Stomach (tissue), 9 donors: ENCODE results near the gene APOH. TPM values are rescaled to one million over a fixed set of nuclear protein-coding genes. Genes with fewer than 3 reads are reported as not detected.

Experiments
- DNase-seq, 2 donors: peaks; one replicate each; pipeline versions ENCODE4 v3.0.0 to v3.0.0-alpha.2; 2013 to 2019
- H3K27ac ChIP-seq, 5 donors: fragments of 200-600 bp in 4 of 5; sonication (generic) in 4 of 5; one replicate each; pipeline ENCODE4 v1.5.1; 2013 to 2019; ENCODE audit warnings: mild to moderate bottlenecking in 1 of 5, moderate library complexity in 1 of 5
- H3K27me3 ChIP-seq, 3 donors: fragments of 200-600 bp; sonication (generic); one replicate each; pipeline ENCODE4 v1.5.1; 2017 to 2019; ENCODE audit warnings: mixed run types in 1 of 3
- H3K36me3 ChIP-seq, 4 donors: fragments of 200-600 bp; sonication (generic); 1 replicate in 3 of 4; 2 replicates in 1 of 4; pipeline ENCODE4 v1.5.1; 2016 to 2019
- H3K4me1 ChIP-seq, 4 donors: fragments of 200-600 bp; sonication (generic); one replicate each; pipeline ENCODE4 v1.5.1; 2016 to 2019
- H3K4me3 ChIP-seq, 4 donors: fragments of 200-600 bp; sonication (generic) in 3 of 4; one replicate each; pipeline ENCODE4 v1.5.1; 2016 to 2019; ENCODE audit warnings: mild to moderate bottlenecking in 1 of 4
- H3K9me3 ChIP-seq, 4 donors: fragments of 200-600 bp; sonication (generic); one replicate each; pipeline ENCODE4 v1.5.1; 2016 to 2019
- EP300 ChIP-seq: sonication (generic); formaldehyde crosslinking; IDR thresholded peaks from one replicate; pipeline ENCODE4 v1.6.1; 2017; ENCODE audit warnings: antibody characterized with exemption
- POLR2A ChIP-seq, 4 donors: fragments of 450-650 bp; IDR thresholded peaks; one replicate each; pipeline ENCODE4 v1.6.1; 2016; ENCODE audit warnings: antibody characterized with exemption in 4 of 4, control low read depth in 2 of 4, mild to moderate bottlenecking in 1 of 4, moderate library complexity in 1 of 4
- POLR2AphosphoS5 ChIP-seq, 3 donors: sonication (generic); formaldehyde crosslinking; IDR thresholded peaks; one replicate each; pipeline ENCODE4 v1.6.1; 2016; ENCODE audit warnings: antibody characterized with exemption in 3 of 3
- WGBS, 5 donors: extraction: QIAGEN DNeasy Blood & Tissue Kit in 3 of 5; methylation state at CpG; one replicate each; pipeline versions ENCODE4 v1.1.5 to v1.1.7; 2013 to 2018; 5-methylcytosine and 5-hydroxymethylcytosine counted together
- intact Hi-C: fragments of 100-400 bp; cut with DNase I; formaldehyde crosslinking; loops from one replicate; pipeline ENCODE4 v1.15.1; 2023; ENCODE audit warnings: low total_unique reads
- polyA plus RNA-seq, 3 donors: library from polyadenylated mRNA; stranded (reverse); fragments of 200-250 nt; gene quantifications; one replicate each; pipeline ENCODE4 v1.2.3, GENCODE V29; 2013
- total RNA-seq, 5 donors: library from RNA; depleted of rRNA; stranded (reverse); fragments of >200 nt; gene quantifications; one replicate each; pipeline versions ENCODE4 v1.1.0 to v1.2.3, GENCODE V29; 2014 to 2016
- TF ChIP-seq, protein P1 (sequence below), 7 experiments: fragments of 450-650 bp in 4 of 7; fragments of 200-600 bp in 3 of 7; sonication (generic) in 3 of 7; IDR thresholded peaks; one replicate each; pipeline ENCODE4 v1.5.1; 2016 to 2019; ENCODE audit warnings: antibody characterized with exemption in 7 of 7, control low read depth in 2 of 7, mild to moderate bottlenecking in 1 of 7
- donor health status: healthy with polysubstance abuse.
- donor health status: Bipolar disorder and iron deficiency.
- donor health status: healthy.

Gene APOH
- total and polyA plus RNA-seq, 8 donors = 0.87 to 22.8 (median 2.0) TPM; not detected in 3

DNA sequence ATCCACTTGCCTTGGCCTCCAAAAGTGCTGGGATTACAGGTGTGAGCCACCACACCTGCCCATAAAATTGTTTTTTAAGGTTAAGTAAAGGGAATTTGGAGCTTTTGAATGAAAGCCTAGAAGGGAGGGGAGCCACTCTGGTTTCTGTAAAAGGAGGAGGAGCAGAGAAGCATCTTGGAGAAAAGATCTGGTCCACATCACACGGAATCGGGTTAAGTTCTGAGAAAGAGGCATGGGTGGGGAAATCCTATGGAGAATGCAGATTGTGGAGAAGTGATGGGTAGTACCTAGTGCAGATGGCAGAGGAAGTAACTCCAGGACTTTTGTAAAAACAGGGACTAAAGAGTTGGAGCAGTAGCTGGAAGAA is 19.0 kb downstream of the APOH start:
- WGBS, 5 donors = 89 to 99% (median 93%) methylated on average over 2 of the region's 2 CpGs
- no peaks in the 10 kb centered on the region for H3K9me3 ChIP-seq
- intact Hi-C loops = no loop called here
- no peaks in the 10 kb centered on the region for H3K36me3 ChIP-seq
- H3K4me1 ChIP-seq = no peaks in the 10 kb centered on the region
- H3K27ac ChIP-seq = no peak overlapping the region
- DNase-seq = no peak
- H3K27me3 ChIP-seq = peaks cover 0 to 5% (median 0%) of the 10 kb centered on the region in 3 donors
- H3K4me3 ChIP-seq = no peak overlapping the region
- TF ChIP-seq EP300 = no peak
- no peak for TF ChIP-seq POLR2A (IDR thresholded peaks at IDR 0.05)

- H3K4me1 ChIP-seq = no peaks in the 10 kb centered on the region
- DNase-seq = no peak
- TF ChIP-seq POLR2A (IDR thresholded peaks at IDR 0.05) (no peak), POLR2AphosphoS5 (IDR thresholded peaks at IDR 0.05) (no peak), EP300 (no peak)
- TF ChIP-seq, protein P1, sequence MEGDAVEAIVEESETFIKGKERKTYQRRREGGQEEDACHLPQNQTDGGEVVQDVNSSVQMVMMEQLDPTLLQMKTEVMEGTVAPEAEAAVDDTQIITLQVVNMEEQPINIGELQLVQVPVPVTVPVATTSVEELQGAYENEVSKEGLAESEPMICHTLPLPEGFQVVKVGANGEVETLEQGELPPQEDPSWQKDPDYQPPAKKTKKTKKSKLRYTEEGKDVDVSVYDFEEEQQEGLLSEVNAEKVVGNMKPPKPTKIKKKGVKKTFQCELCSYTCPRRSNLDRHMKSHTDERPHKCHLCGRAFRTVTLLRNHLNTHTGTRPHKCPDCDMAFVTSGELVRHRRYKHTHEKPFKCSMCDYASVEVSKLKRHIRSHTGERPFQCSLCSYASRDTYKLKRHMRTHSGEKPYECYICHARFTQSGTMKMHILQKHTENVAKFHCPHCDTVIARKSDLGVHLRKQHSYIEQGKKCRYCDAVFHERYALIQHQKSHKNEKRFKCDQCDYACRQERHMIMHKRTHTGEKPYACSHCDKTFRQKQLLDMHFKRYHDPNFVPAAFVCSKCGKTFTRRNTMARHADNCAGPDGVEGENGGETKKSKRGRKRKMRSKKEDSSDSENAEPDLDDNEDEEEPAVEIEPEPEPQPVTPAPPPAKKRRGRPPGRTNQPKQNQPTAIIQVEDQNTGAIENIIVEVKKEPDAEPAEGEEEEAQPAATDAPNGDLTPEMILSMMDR (IDR thresholded peaks at IDR 0.05) = no peak
- H3K27me3 ChIP-seq = no peaks in the 10 kb centered on the region
- no peaks in the 10 kb centered on the region for H3K36me3 ChIP-seq
- H3K9me3 ChIP-seq = no peaks in the 10 kb centered on the region
- intact Hi-C loops = no loop called here
- no peak overlapping the region for H3K27ac ChIP-seq
- H3K4me3 ChIP-seq = no peak overlapping the region
Measured at GRCh38 chr17:66207936-66208335, 21.3 kb downstream of the APOH start.

DNA sequence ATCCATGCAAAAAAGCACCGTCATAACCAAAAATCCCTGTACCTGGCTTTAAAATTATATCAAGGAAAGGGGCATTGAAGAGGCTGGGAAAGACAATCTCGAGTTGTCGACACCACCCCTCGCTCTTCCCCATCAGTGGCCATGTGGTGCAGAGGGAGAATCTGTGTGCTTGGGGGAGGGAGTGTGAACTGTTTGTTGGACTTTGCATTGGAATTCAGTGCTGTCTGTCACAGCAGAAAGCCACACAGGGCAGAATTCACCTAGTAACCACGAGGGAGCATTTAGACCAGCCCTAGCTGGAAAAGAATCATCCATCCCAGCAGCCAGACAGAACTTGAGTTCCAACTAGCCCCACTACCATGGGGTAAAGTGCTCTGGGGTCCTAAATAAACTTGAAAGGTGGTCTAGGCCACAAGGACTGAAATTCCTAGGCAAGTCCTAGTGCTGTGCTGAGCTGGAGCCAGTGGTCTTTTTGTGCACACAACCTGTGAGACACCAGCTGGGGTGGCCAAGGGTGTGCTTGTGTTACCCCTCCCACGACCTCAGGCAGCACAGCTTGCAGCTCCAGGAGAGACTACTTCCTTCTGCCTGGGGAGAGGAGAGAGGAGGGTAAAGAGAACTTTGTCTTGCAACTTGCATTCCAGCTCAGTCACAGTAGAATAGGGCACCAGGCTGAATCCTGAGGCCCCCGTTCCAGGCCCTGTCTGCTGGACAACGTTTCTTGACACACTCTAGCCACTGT is 25.8 kb downstream of the APOH start:
- no peak for TF ChIP-seq POLR2A (IDR thresholded peaks at IDR 0.05)
- TF ChIP-seq, protein P1 (IDR thresholded peaks at IDR 0.05) = no peak
- TF ChIP-seq EP300 = no peak
- no peak for TF ChIP-seq POLR2AphosphoS5 (IDR thresholded peaks at IDR 0.05)

GRCh38 chr17:66200685-66201092 is 28.5 kb downstream of the APOH start:
- DNase-seq = peak; percentile 59 to 89
- intact Hi-C loops = no loop called here
- H3K4me3 ChIP-seq = no peak overlapping the region
- no peaks in the 10 kb centered on the region for H3K27me3 ChIP-seq
- no peaks in the 10 kb centered on the region for H3K36me3 ChIP-seq
- H3K4me1 ChIP-seq = peaks cover 0 to 8% (median 4%) of the 10 kb centered on the region in 4 donors
- H3K9me3 ChIP-seq = no peaks in the 10 kb centered on the region
- TF ChIP-seq POLR2A (IDR thresholded peaks at IDR 0.05) = no peak
- peak in 2 of 3 donors; percentile 17 to 21 for TF ChIP-seq POLR2AphosphoS5 (IDR thresholded peaks at IDR 0.05)
- TF ChIP-seq, protein P1 (IDR thresholded peaks at IDR 0.05) = peak in 4 of 7 experiments; percentile 25 to 83 (median 64)
- 1 to 9% (median 6%) methylated on average over 3 of the region's 3 CpGs for WGBS, 5 donors
- H3K27ac ChIP-seq = no peak overlapping the region

More for the DNA sequence above, 25.8 kb downstream of the APOH start:
- intact Hi-C loops = no loop called here
- Histone ChIP-seq H3K27ac (no peak overlapping the region), H3K9me3 (no peaks in the 10 kb centered on the region), H3K4me1 (peaks cover 0 to 8% (median 4%) of the 10 kb centered on the region in 4 donors), H3K4me3 (no peak overlapping the region), H3K36me3 (no peaks in the 10 kb centered on the region), H3K27me3 (no peaks in the 10 kb centered on the region)
- no peak for DNase-seq
- WGBS, 5 donors = 80 to 84% (median 81%) methylated on average over 7 to 8 of the region's 8 CpGs

DNA sequence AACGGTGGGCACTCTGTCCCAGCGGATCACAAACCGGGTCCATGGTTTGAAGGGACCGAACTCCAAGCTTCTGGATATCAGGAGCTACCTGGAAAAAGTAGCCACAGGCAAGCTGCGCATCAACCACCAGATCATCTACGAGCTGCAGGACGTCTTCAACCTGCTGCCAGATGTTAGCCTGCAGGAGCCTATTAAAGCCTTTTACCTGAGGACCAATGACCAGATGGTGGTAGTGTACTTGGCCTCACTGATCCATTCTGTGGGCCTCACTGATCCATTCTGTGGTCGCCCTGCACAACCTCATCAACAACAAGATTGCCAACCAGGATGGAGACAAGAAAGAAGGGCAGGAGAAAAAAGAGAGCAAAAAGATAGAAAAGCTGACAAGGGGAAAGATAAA is 31.0 kb downstream of the APOH start:
- intact Hi-C loops = no loop called here
- peaks cover 0 to 8% (median 4%) of the 10 kb centered on the region in 4 donors for H3K4me1 ChIP-seq
- DNase-seq = no peak
- no peak overlapping the region for H3K4me3 ChIP-seq
- no peak for TF ChIP-seq POLR2AphosphoS5 (IDR thresholded peaks at IDR 0.05)
- TF ChIP-seq, protein P1 (IDR thresholded peaks at IDR 0.05) = no peak
- TF ChIP-seq EP300 = no peak
- TF ChIP-seq POLR2A (IDR thresholded peaks at IDR 0.05) = no peak
- no peaks in the 10 kb centered on the region for H3K9me3 ChIP-seq
- no peaks in the 10 kb centered on the region for H3K27me3 ChIP-seq
- H3K27ac ChIP-seq = no peak overlapping the region
- WGBS, 5 donors = 97 to 98% (median 97%) methylated on average over 7 to 8 of the region's 8 CpGs
- no peaks in the 10 kb centered on the region for H3K36me3 ChIP-seq
